Hematopoietic multipotent progenitor cell treated with erythropoietin and hydrocortisone succinate and interleukin-3 and kit ligand, for 15 days (in vitro differentiated cells): ENCODE results near the gene RBFOX2.

ENCODE experiments used
- DNase-seq: peaks from one replicate; pipeline ENCODE4 v3.0.0-alpha.2; 2015; ENCODE audit warnings: low spot score

The RBFOX2 gene

DNA sequence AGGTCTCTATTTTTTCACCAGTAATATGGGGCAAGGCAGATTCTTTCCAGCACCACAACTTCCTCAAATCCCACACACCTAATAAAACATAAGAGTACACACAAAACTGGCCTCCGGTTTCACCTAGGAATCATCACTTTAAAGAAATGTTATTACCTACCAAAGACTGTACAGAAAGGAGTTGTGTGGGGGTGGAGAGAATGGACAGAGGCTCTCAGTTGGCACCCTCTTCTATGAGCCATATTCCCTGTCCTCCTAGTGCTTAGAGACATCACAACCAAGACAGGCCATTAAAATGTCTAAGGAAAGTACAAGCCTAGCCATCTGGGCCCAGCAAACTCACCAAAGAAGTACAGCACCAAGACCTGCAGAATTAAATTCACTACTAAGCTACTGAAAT is 56.1 kb downstream of the RBFOX2 start:
- DNase-seq: no peak

DNA sequence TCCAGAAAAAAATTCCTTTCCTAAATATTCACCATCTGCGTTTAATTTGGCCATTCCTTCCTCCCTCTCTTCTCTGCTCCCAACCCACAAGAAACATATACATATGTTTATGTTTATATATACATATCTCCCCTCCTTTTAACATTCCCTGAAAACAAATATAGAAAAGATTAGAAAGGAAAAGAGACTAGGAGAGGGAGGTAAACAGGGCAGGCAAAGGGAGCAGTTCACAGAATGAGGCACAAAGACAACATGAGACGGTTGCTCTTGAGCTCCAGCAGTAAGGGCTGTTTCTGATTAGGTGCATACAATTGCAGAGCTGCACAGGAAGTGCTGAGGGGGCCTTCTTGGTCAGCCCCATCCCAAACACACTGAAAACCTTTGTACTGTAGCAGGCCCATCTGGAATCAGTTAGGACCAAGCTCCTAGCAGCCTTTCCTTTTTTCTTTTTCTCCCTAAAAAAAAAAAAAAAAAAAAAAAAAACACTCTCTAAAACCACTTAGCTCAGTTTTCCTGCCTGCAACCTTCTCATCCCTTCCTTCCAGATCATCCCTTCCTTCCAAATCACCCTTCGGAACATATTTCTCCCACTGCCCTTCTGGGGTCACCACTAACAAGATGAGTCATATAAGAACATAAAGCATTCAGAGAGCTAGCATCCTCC is 57.0 kb downstream of the RBFOX2 start:
- no peak for DNase-seq

- DNase-seq: no peak
These were observed 57.8 kb downstream of the RBFOX2 start for GRCh38 chr22:35970616-35971455.

DNA sequence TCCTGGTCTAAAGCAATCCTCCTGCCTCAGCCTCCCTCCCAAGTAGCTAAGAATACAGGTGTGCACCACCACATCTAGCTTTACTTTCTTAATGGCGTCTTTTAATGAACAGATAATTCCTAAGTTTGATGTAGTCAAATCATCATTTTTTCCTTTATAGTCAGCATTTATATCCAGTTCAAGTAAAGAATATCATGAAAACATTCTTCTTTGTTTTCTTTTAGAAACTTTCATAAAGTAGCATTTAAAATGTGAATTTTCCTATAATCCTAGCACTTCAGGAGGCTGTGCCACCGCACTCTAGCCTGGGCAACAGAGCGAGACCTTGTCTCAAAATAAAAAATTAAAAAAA is 61.6 kb downstream of the RBFOX2 start:
- no peak for DNase-seq

- no peak for DNase-seq
These were observed 62.1 kb downstream of the RBFOX2 start for GRCh38 chr22:35966314-35967045.

- no peak for DNase-seq
These were observed 65.3 kb downstream of the RBFOX2 start for GRCh38 chr22:35963237-35963810.

- DNase-seq: no peak
These were observed 66.9 kb downstream of the RBFOX2 start for GRCh38 chr22:35961480-35962295.

DNA sequence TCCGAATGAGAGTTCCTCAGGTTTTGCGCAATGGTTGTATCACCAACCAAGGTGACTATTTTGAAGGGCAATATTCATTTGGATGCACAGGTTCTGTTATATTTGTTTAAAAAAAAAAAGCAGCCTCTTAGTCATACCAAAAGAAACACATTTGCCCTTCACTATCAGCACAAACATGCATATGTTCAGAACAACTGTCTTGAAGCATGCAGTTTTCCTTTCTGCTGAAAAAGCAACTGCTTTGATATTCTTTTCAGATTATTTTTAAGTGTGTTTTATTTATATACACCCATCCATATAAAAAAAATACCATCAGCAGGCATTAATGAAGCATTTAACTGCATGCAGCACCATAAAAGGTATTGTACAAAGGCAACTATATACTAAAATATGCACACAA is 67.8 kb downstream of the RBFOX2 start:
- DNase-seq: no peak

GRCh38 chr22:35959121-35959800 is 69.4 kb downstream of the RBFOX2 start:
- no peak for DNase-seq

- DNase-seq: no peak
These were observed 70.3 kb downstream of the RBFOX2 start for GRCh38 chr22:35958334-35958733.

DNA sequence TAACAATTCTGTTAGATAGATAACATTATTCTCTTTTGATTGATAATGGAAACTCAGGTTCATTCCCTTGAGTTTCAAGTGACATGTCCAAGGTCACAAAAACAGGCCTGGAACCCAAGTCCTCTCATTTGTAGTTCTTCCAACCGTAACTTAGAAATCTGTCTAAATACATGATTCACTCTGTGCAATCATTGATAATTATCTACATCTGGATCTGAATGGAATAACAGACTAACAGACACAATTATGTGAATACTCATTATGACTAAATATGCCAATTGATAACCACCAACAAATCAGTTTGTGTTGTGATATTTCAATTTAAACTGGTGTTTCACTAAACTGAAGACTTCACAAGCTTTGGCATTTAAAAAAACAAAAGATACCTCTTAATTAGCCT is 71.0 kb downstream of the RBFOX2 start:
- no peak for DNase-seq

- DNase-seq: no peak
These were observed 71.8 kb downstream of the RBFOX2 start for GRCh38 chr22:35956850-35957249.

DNA sequence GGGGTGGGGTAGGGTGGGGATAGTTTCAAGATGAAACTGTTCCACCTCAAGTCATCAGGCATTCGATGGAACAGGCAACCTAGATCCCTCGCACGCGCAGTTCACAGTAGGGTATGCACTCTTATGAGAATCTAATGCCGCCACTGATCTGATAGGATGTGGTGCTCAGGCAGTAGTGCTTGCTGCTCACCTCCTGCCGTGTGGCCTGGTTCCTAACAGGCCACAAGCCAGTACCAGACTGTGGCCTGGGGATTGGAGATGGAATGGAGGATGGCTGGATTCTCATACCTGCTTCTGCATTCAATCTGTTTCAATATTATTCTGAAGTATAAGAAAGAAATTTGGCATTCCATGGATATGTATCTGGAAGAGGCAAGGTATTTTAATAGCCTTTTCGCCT is 73.1 kb downstream of the RBFOX2 start:
- no peak for DNase-seq

GRCh38 chr22:35952576-35952975 is 76.0 kb downstream of the RBFOX2 start:
- DNase-seq: no peak

DNA sequence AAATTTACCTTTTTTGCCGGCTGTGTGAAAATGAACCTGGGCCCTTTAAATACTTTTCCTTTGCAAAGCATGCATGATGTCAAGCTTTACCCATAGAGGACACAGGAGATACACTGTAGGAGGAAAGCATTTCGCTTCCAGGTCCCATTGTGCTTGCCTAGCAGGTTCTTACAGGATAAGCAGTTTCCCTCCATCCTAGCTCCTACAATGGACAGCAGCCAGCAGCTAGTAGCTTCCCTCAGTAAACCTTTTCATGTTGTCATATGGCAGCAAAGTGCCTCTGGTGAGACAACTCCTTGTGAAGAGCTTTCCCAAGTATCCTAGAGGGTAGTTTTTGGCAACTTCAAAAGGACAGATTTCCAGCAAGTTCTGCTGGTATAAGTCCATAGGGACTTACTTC is 78.4 kb downstream of the RBFOX2 start:
- no peak for DNase-seq

DNA sequence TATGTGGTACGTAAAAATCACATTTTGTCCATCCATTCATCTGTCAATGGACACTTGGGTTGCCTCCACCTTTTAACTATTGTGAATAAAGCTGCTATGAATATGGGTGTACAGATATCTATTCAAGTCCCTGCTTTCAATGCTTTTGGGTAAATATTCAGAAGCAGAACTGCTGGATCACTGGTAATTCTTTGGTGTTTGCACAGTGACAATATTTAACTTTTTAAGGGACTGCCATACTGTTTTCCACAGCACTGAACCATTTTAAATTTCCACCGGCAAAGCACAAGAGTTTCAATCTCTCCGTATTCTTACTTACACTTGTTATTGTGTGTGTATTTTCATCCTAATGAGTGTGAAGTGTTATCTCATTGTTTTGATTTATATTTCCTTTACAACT is 79.4 kb downstream of the RBFOX2 start:
- DNase-seq: no peak

- DNase-seq: no peak
These were observed 80.7 kb downstream of the RBFOX2 start for GRCh38 chr22:35947794-35948425.

DNA sequence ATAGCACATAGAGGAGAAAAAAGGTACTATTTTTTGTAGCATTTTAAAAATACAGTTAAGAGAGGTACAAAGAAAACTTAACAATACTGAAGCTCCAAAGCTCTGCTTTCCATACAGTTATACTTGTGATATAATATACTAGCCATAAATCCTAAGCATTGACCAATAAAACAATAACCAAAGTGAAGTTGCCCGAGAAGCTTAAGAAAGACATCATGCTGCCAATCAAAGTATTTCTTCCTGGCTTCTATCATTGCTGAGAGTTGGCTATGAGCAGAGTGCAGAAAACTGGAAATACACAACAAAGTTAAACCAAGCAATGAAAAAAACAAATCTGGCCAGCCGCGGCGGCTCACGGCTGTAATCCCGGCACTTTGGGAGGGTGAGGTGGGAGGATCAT is 84.2 kb downstream of the RBFOX2 start:
- no peak for DNase-seq

GRCh38 chr22:35940166-35940565 is 88.5 kb downstream of the RBFOX2 start:
- DNase-seq: no peak

DNA sequence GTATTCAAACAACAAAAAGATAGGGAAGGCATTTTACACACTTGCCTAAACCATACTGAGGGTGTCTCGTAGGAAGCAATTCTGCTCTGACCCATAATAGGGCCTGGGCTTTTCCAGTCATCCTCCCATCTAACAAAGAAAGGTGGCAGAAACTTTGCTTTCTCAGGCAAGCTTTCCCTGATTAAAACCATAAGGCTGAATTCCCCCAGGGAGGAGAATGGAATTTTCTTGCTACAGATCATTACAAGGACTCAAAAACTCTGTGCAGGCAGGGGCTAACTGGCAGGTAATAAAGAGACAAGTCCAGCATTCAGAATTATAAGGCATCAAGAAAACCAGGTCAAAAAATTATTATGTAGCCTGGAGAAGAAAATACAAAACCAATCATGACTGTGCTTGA is 90.4 kb downstream of the RBFOX2 start:
- no peak for DNase-seq

DNA sequence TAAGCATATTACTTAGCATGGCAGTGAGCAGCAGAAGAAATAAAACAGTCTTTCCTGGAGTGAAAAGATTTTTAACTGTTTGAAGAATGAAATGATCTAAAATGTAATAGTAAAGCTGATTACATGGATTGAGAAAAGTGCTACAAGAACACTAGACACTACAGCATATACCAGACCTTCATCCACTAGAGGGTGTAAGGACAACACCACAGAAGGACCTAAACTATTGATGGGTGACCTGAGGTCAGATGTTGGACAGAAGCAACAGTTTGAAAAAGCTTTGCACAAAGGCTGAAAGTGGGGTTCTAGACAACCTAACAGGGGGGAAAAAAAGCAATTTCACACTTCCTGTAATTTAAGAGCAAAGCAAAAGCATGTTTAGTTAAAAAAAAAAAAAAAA is 97.7 kb downstream of the RBFOX2 start:
- peak; percentile 18 for DNase-seq
